NCI-H1436 treated with DMSO at 0.1 percent for 48 hours (cell line): ENCODE results near the gene GCK.
A peak's percentile ranks its signal among the peaks of the same experiment; 100 is the strongest.
"Not testable (repeated sequence)": the region's sequence is repeated elsewhere in the genome, so short reads cannot be mapped to it uniquely, and the experiment has no call there.

ENCODE experiments used
- DNase-seq: peaks from one replicate; lab custom pipeline; 2025; lab: John Stamatoyannopoulos, UW

The GCK gene

DNA sequence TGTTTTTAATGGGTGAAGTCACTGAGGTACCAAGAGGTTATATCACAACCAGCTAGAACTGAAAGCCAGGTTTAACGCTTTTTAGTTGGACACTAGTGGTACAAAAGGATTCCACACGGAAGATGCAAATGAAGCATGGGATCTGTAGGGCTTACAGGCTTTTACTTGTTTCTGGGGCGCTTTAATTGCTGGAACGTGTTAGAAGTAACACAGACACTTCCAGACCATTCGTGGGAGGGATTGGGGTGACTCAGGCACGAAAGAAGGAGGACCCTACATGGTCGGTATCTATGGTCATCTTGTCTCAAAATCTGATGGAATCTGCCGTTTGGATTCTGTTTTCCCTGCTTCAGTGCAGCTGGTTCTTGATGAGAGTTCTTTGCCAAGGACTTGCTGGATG lies 12.6 kb upstream of the GCK start:
- no peak for DNase-seq

DNA sequence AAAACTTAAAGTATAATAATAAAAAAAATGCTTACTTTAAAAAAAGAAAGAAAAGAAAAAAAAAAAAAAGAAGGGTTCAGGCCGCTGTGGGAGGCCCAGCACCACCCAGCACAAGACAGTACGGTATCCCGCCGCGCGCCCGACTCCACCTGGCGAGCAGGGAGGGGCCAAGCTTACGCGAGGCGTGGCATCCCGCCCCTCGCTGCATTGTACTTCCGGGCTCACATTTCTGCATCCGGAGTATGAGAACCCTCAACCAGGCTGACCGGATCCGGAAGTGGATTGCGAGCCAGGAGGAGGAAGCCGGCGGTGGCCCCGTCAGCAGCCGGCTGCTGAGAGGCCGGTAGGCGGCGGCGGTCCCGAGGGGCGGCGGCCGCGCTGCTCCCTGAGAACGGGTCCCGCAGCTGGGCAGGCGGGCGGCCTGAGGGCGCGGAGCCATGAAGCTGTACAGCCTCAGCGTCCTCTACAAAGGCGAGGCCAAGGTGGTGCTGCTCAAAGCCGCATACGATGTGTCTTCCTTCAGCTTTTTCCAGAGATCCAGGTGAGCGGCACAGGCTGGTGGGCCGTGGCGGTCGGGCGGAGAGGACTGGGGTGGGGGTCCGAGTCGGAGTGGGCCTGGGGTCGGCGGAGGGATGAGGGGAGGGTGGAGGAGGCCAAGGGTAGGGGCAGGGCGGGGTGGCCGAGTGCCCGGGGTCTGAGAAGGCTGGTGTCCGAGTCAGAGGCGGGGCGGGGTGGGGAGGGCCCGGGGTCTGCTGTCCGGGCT lies 11.6 kb upstream of the GCK start, which contains the start of gene YKT6:
YKT6 (plus strand) TSS at position 280 of the 763 bp plus-strand sequence; CDS start at position 438, 158 bp downstream.
- DNase-seq = peak; percentile 61

DNA sequence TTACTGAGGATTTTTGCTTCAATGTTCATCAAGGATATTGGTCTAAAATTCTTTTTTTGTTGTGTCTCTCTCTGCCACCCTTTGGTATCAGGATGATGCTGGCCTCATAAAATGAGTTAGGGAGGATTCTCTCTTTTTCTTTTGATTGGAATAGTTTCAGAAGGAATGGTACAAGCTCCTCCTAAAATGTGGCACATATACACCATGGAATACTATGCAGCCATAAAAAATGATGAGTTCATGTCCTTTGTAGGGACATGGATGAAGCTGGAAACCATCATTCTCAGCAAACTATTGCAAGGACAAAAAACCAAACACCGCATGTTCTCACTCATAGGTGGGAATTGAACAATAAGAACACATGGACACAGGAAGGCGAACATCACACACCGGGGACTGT lies 10.9 kb upstream of the GCK start:
- not testable (repeated sequence) for DNase-seq

- DNase-seq = no peak
Observed at GRCh38 chr7:44197474-44197873, 8.2 kb upstream of the GCK start.

DNA sequence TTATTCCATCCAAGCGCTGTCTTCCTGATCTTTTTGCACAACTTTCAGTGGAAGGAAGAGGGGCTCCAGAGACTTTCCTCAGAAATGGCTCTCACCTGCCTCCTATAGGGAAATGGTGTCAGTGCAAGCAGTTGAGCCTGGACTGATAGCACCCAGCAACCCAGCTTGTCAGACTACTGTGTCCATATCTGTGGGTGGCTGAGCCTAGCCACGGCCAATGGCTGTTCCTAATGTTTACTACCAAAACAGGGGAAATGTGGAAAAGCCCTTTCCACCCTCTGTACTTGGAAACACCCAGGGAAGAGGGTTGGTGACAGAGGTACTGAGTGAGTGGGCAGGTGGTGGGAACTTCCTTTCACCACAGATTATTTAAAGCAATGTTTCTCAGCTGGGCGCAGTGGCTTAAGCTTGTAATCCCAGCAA lies 7.2 kb upstream of the GCK start:
- DNase-seq = no peak

DNA sequence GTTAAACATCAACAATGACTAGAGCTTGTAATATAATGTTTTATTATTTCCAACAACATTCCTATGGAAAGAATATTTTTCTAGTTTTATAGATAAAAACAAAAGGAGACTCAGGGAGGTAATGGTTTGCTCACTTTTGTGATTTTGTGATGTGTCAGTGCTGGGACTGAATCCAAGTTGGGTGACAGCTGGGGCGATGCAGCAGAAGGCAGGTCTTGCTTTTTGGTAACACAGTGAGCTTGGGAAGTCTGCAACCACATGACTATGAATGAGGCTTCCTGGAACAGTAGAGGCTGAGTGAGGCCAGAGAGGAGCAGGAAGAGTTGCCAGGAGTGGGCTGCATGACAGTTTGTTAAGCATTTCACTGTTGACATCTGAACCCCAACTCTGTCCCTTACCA lies 6.7 kb upstream of the GCK start:
- no peak for DNase-seq

GRCh38 chr7:44194562-44195145 lies 5.4 kb upstream of the GCK start:
- DNase-seq = no peak

- no peak for DNase-seq
Observed at GRCh38 chr7:44194069-44194468, 4.8 kb upstream of the GCK start.

DNA sequence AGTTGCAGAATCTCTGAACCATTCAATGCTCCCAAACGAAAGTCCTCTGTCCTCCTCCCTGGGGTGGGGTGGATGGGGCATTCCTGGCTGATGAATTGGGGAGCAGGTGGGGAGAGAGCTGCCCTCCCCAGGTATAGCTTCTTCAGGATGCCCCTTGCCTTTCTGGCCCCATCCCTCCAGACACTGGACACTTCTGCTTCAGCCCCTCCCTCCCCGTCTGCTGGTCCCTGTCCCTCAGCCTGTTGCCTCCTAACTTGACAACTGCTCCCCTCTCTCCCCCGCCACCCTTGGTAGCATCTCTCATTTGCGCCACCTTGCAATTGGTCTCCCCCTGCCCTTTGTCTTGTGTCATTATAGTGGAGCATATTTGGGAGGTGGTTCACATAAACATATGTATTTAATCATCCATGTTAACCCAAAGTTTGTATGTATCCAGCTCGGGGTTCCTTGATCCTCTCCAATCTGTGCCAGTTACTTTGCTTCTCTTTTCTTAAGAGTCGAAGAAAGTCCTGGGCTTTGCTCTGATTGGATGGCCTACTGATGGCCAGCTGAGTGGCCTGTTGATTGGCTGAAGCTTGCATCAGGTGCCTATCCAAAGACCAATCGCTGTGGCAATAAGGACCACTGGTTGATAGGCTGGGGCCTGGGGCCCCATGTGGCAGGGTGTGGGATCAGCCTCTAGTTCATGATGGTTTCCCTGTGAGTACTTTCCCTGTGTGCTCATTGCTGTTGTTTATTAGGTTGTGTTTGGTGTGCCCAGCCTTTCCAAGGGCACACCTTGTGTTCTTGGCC lies 4.0 kb upstream of the GCK start:
- DNase-seq = no peak

GRCh38 chr7:44191171-44191570 lies 1.9 kb upstream of the GCK start:
- DNase-seq = no peak

DNA sequence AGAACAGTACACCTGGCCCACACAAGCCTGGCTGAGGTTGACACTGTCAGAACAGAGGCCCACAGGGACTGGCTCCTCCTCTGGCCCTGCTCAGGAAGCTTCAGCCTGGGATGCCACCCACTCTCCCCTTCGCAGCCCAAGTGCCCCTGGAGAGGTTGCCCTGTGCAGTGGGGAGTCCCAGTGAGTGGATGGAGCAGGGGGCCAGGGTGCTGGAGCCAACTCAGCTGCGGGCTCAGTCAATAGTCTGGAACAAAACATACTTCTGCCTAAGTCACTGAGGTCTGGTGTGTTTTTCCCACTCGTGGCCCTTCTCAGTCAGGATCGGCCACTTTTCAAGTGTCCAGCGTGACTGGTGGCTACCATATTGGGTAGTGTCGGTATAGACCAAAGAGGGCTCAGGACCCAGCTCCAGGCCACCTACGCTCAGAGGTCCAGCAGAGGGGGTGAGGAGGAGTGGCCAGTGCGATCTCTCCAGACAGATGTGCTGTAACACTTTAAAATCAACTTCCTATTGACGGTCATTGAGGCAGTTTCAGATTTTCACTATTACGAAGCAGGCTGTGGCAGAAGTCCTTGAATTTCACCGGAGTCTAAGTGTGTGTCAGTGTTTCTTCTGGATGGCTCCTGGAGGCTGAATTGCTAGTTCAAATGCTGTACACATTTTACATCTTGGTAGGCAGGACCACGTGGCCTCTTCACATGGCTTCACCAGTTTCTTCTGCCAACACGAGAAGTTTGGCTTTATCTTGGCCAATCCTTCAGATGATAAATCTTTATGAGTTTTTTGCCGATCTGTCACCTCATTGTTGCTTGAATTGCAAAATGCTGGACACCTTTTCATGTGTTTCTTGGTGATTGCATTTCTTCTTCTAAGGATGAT lies 994 bp upstream of the GCK start:
- DNase-seq = no peak

GRCh38 chr7:44188480-44189225 lies 586 bp downstream of the GCK start:
- DNase-seq = no peak

GRCh38 chr7:44187636-44188416 lies 1.4 kb downstream of the GCK start:
- no peak for DNase-seq

DNA sequence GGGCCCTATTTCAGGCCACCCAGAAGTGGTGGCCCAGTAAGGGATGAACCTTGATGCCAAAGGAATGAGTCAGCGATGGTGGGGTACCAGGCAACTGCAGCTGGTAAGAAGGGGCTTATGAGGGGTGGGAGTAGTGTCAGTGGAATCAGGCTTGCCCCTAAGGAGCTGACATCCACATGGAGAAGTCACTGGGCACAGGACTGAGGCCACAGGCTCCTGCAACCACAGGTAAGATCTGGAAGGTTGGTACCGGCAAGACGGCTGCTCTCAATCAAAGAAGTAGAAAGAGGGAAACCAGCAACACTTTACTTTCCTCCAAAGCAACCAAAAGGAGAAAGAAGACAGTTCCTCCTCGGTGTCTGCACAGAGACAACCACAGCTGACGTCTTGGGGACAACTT lies 2.5 kb downstream of the GCK start:
- DNase-seq = no peak

- no peak for DNase-seq
Observed at GRCh38 chr7:44185729-44186128, 3.5 kb downstream of the GCK start.

- no peak for DNase-seq
Observed at GRCh38 chr7:44184873-44185446, 4.3 kb downstream of the GCK start.

DNA sequence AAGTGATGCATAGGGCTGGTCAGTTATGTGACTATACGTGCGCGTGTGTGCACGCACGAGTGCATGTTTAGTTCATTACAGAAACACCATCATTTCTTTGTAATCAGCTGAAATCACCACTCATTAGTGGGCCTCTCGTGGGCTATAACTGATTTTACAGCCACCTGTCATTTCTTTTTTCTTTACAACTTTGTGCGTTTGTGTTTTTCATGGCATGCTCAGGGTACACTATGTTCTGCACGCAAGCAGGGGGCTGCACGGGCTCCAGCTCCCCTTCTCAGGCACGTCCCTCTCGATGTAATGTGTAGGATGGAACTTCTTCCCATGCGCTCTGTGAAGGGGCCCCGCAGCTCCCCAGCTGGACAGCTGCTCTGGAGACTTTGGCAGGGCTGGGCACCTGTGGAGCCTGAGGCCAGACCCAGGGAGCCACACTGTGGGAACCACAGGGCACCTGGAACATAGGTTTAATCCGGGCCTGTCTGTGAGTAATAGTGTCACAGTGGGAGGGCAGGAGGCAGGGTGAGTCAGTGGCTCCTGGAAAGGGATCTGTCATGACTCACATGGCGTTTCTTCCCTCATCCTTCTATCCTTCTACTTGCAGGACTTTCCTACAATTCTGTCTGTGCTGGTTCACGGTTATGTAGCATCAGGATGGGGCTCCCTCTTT lies 4.9 kb downstream of the GCK start:
- no peak for DNase-seq

DNA sequence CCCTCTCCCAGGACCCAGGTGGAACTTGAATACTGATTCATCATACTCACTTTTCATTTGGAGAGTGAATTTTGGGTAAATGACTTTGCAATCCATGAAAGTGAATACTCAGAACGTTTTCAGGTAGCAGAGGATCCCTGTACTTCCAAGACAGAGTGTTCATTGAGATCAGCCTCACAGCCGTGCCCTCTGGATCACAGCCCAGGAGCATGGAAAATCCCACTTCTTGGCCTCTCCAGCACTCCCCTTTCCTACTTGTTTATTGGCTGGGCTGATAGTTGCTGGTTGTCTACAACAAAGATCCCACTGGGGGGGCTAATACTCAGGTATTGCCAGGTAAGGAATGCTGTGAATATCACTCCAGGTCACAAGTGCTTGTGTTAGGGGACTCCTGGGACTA lies 5.9 kb downstream of the GCK start:
- DNase-seq = no peak

DNA sequence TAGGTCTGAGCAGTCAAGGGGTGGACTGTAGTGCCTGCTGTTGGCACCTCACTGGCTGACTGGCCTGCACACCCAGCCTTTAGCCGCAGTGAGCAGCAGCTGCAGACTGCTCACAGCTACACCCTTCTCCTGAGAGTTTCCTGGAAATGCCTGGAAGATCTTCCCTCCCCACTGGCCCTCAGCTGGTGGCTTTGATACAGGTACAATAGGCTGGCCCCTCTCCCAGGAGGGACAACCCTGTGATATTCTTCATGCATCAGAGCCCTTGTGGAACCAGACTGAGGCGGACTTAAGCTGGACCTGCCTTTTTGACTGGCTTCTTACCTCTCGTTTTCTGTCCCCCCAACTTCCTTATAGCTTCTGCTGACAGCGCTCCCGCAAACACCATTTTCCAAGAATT lies 6.4 kb downstream of the GCK start:
- DNase-seq = no peak

DNA sequence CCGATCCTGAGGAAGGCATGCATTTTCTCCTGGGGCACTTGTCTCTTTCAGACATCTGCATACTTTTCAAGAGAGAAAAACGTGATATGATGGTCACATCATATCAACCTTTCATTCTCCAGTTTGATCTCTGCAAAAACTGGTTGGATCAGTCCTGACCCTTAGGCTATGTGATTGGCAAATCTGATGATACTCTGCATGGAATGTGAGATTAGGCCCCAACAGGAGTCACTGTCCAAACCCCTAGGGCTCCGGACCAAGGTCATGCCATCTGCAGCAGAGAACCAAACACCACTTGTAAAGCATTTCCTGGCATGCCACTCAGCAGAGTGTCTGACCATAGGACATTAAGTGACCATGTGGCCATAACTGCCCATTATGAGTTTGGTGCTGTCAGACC lies 8.6 kb downstream of the GCK start:
- DNase-seq = no peak
